GM21723 (cell line): ENCODE data around the gene RAD51B.
"Not testable (repeated sequence)": the region's sequence is repeated elsewhere in the genome, so short reads cannot be mapped to it uniquely, and the experiment has no call there.

Source experiments
- ATAC-seq: cut with Tn5 transposase; IDR thresholded peaks from one replicate; pipeline ENCODE4 v1.9.1; 2021; ENCODE audit warnings: mild to moderate bottlenecking, moderate library complexity; ENCODE audit not compliant: unreplicated experiment

The RAD51B gene

DNA sequence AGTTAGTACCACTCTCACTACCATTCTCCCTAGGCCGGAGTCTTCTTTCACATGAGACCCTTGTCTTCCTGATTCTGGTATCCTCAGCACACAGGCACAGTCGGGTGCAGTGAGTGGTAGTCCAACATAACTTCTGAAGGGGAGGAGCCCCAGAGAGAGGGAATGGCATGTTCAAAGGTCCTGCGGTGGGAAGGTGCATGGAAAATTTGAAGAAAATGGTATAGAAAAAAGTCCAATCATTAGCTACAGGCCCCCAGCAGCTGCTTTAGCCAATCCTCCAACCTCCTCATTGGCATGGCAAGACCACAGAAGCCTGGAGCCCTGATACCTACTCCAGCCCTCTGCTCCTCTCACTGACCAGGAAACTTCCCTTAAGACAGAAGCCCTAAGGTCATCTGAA lies 876.7 kb downstream of the RAD51B start:
- no peak for ATAC-seq

GRCh38 chr14:68696721-68697495 lies 877.3 kb downstream of the RAD51B start:
- ATAC-seq, result no peak

GRCh38 chr14:68698773-68699172 lies 879.2 kb downstream of the RAD51B start:
- not testable (repeated sequence) for ATAC-seq

- no peak for ATAC-seq
Measured at GRCh38 chr14:68701001-68701741, 881.6 kb downstream of the RAD51B start.

- no peak for ATAC-seq
Measured at GRCh38 chr14:68702135-68702534, 882.6 kb downstream of the RAD51B start.

DNA sequence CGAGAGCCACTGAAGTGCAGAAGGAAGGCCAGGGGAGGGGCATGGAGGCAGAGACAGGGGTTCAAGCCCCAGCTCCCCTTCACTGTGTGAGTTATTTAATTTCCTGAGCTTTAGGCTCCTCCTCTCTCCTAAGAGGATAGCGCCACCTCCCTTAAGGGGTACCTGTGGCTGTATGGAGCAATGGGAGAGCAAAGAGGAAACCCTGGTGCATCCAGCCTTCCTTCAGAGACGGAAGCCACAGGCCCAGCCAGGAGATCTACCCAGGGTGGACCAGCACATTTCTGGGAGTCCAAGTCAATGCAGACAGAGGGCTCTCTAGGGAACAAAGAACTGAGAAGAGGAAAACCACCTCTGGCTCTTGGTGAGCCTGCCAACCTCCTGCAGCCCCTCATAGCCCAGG lies 883.0 kb downstream of the RAD51B start:
- ATAC-seq, result no peak

- no peak for ATAC-seq
Measured at GRCh38 chr14:68703093-68703492, 883.5 kb downstream of the RAD51B start.

DNA sequence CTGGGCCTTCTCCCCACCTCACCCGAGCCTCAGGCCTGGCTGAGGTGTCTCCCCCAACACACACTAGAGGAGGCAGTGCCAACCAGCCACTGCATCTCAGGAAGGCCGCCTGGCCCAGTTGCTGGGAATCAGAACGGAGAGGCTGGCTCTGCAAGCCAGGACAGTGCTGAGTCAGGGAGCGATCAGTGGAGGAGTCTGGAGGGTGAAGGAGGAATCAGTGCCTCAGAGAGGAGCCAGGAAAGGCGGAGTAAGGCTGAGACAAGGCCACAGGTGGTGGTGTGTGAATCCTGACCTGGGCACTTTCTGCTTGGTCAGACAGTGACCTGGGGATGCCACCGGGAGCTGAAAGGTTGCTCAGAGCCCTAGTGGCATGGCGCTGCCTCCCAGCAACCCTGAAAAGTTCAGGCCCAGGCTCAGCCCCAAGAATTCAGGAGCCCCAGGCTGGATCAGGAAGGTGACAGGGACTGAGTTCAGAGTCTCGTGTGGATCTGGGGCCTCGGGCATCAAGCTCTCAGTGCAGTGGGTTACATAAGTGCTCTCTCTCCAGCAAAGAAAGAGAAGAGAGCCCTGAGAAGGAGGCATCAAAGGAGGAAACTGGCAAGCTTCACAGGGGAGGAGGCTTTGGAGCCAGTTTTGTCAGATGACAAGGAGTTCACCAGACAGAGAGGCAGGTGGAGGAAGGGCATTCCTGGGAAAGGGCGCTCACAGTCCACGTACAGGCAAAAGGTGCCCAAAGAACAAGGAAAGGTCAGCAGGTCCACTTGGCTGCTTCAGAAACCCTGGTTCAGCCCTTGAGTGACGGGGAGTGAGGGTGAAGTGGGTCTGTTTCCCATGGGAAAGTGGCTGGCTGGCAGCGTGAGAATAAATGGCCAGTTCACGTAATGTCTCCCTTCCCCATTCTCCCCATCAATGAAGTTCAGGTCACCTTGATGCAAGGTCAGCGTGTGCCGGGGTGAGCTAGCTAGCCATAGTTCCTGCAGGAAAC lies 885.4 kb downstream of the RAD51B start:
- ATAC-seq, result no peak

GRCh38 chr14:68705741-68706283 lies 886.2 kb downstream of the RAD51B start:
- no peak for ATAC-seq

- no peak for ATAC-seq
Measured at GRCh38 chr14:68707482-68707881, 887.9 kb downstream of the RAD51B start.

GRCh38 chr14:68708343-68708742 lies 888.8 kb downstream of the RAD51B start:
- ATAC-seq, result no peak

DNA sequence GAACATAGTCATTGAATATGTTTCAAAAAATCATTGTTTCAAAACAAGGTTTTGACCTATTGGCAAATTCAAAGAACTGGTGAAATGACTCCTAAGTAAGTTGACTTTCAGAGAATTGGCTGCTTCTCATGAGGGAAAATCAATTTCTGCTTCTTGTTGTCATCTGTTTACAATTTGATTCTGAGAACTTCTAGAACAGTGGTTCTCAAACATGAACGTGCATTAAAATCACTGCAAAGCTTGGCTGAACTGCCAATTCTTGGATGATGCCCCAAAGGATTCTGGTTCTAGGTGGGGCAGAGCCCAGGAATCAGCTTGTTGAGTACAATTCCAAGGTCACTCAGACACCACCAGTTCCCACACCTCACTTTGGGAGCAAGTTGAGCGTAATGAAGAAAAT lies 889.4 kb downstream of the RAD51B start:
- ATAC-seq, result no peak

- no peak for ATAC-seq
Measured at GRCh38 chr14:68710776-68711175, 891.2 kb downstream of the RAD51B start.

- ATAC-seq, result no peak
Measured at GRCh38 chr14:68711561-68712309, 892.2 kb downstream of the RAD51B start.

- ATAC-seq, result no peak
Measured at GRCh38 chr14:68712703-68713370, 893.3 kb downstream of the RAD51B start.

- no peak for ATAC-seq
Measured at GRCh38 chr14:68713782-68714181, 894.2 kb downstream of the RAD51B start.

- no peak for ATAC-seq
Measured at GRCh38 chr14:68714991-68715924, 895.7 kb downstream of the RAD51B start.

DNA sequence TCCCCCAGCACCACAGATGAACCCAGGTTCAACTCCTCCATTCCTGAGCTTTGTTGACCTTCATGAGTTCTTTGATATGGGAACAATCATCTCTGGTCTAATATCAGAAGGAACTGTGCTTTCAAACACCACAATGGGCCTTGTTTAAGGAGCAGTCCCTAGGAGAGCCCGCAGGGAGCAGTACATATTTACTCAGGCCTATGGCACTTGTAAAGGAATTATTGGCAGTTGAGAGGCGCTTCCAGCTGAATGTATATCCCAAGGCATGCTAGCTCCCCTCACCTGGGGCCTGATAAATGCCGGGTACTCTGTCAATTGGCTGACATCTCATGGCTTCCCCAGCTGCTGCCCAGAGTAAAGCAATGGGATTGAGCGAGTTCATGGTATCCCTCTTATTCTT lies 897.1 kb downstream of the RAD51B start:
- ATAC-seq, result no peak
